DMS79 treated with DMSO at 0.1 percent for 48 hours (cell line): Measurements from ENCODE around the gene ANKRD44.

ENCODE experiments used
- DNase-seq: peaks from one replicate; lab custom pipeline; 2025; lab: John Stamatoyannopoulos, UW

ANKRD44 gene

DNA sequence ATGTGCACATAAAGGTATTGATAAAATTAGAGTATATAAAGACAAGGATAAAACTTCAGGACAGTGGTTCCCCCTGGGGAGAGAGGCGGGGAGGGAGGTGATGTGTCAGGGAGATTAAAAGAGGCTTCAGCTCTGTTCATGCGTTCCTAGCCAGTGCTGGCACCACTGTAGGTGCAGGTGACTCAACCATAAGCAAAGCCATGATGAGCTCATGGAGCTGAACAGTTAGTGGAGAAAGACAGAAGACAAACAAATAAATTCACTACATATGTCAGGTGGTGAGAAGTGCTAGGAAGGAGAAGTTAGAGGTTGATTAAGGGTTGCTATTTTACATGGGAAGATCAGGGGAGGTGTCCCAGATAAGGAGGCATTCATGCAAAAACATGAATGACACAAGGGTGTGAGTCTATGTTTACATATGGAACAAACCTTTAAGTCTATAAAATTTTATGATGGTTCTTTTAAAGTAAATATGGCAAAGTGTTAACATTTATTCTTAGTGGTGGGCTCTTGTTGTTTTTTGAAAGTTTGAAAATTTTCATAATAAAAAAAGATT, 136.0 kb downstream of the ANKRD44 start:
- no peak for DNase-seq

DNA sequence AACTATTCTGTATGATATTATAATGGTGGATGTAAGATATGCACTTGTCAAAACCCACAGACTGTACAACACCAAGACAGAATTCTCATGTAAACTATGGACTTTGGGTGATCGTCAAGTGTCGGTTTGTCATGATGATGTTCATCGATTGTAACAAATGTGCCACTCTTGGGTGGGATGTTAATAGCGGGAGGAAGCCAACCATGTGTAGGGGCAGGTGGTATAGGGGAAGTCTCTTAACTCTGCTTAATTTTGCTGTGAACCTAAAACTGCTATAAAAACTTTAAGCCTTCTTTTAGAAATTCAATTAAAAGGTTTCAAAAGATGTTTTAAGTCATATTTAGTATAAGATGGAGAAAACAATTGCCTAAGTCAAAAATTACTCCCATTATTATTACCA, 139.0 kb downstream of the ANKRD44 start:
- DNase-seq: no peak

- DNase-seq: no peak
These were observed 140.4 kb downstream of the ANKRD44 start for GRCh38 chr2:197170208-197170607.

DNA sequence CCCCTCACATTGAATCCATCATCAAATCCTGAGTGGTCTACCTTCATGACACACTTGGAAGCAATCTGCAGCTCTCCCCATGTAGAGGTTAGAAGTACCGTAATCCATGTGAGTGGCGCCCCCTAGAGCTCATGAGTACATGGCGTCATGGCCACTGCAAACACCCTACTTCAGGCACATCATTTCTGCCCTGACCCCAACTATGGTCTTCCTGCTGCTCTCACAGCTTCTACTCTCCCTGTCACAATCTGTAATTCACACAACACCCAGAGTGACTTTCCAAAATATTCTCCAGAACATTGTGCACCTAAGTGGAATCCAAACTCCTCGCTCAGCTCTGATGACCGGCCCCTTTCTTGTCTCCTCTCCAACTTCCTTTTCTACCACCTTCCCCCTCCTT, 141.9 kb downstream of the ANKRD44 start:
- DNase-seq: no peak

DNA sequence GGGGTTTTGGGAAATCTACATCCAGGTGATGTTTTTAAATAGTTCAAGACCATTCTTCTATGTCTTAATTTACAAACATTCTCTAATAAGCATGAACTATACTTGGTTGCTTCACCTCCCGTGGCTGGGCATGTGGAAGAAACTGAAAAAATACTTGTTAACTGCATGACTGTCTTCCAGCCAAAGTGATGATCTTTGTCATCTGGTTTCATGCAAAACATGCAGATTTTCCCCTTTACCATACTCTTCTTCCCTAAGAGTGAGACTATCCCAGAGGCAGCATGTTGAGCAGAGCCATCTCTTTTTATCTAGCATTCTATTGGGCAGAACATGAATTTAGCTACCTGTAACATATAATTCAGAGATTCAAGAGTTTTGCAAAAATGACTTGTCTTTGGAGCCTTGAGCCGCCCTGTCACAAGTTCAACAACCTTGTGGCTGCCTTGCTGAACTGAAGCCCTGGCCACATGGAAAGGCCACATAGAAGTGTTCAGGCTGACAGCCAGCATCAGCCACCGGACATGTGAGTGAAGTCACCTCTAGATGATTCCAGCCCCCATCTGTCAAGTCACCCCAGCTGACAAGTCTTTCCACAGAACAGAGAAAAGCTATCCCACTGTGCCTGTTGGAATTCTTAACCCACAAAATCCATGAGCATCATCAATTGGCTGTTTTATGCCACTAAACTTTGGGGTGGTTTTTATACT, 142.8 kb downstream of the ANKRD44 start:
- DNase-seq: no peak

DNA sequence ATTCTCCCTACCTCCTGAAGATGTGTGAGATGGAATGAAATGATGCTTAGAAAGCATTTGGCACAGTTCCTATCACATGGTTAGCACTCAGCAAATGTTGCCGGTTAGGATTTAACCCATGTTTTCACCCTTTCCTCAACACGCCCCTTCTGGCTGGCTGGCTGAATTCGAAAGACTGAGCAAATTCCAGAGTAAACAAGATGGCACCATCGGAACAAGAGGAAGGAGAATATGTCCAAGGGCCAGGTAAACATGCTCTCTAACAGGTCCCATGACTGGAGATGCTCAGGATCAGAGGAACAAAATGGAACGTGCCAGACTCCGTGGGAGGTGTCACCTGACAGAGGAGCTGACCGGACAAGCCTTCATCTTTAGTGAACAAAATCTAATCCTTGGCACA, 145.6 kb downstream of the ANKRD44 start:
- no peak for DNase-seq

DNA sequence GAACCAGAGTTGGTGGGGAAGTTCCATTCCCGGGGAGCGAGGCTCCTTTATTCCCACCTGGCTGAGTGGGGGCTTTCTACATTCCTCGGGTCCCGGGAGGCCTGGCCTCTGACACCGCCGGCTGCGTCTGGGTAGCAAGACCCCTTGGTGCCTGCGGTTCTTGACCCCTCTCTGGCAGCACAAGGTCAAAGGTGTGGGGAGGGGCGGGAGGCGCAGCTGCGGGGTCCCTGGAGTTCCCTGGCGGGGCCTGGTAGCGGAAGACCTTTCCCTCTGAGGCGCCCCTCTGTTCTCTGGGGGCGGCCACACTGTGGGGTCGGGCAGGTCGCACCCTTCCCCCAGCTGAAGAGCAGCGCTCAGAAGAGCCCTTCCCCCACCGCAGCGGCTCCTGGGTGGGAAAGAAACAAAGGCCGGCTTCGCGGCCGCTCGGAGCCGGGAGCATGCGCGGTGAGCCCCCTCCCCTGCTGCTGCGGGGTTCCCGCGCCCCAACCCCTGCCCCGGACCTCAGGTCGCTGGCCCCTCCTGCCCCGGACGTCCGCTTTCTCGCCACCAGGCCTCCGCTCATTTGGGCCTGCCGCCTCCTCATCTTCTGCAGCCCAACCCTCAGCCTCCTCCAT, 146.3 kb downstream of the ANKRD44 start:
- DNase-seq: no peak

DNA sequence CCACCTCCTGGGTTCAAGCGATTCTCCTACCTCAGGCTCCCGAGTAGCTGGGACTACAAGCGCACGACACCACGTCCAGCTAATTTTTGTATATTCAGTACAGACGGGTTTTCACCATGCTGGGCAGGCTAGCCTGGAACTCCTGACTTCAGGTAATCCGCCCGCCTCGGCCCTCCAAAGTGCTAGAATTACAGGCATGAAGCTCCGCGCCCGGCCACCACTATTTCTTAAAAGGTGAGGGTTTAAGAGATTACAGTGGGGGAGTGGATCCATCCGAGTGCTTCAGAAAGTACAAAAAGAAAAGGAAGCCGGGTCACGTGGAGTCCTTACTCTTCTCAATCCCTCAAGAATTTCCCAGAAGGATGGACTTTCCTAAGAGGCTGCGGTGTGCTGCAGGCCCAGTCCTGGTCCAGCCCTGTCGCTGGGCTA, 146.9 kb downstream of the ANKRD44 start:
- DNase-seq: no peak

DNA sequence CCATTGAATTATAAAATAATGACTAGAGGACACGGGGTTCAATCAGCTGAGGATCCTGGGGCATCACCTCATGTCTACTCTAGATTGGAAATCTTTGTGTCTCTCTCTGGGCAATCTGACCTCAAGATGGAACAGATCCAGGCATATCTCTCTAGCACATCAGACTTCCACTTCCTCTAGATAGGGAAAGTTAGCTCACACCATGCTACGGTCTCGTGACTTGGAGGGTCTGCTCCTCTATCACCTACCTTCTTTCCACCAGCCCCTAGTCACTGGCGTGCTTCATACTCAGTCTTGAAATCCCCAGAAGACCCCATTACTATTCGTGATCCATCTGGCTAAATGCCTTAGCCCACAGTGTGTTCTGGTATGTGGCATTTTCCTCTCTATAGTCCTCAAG, 148.8 kb downstream of the ANKRD44 start:
- DNase-seq: no peak

DNA sequence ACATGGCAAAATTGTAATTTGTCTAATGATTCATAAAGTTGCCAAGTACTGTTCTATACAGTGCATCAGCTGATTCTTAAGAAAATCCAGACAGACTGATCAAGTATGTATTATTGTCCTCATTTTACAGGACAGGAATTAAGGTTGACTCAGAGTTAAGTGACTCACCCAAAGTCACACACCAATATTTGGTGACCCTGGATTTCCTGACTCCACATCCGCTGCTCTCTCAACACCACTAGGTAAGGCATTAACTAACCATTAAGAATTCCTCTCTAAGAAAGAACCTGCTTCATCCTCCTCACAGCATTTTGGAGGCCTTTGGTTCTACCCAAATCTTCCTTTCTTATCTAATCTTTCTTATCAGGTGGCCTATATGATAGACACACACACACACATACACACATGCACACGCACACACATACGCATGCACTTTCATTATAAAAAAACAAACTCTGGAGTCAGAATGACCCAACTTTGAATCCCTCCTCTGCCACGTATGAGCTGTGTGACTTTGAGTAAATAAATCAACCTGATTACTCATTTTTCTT, 150.8 kb downstream of the ANKRD44 start:
- no peak for DNase-seq

DNA sequence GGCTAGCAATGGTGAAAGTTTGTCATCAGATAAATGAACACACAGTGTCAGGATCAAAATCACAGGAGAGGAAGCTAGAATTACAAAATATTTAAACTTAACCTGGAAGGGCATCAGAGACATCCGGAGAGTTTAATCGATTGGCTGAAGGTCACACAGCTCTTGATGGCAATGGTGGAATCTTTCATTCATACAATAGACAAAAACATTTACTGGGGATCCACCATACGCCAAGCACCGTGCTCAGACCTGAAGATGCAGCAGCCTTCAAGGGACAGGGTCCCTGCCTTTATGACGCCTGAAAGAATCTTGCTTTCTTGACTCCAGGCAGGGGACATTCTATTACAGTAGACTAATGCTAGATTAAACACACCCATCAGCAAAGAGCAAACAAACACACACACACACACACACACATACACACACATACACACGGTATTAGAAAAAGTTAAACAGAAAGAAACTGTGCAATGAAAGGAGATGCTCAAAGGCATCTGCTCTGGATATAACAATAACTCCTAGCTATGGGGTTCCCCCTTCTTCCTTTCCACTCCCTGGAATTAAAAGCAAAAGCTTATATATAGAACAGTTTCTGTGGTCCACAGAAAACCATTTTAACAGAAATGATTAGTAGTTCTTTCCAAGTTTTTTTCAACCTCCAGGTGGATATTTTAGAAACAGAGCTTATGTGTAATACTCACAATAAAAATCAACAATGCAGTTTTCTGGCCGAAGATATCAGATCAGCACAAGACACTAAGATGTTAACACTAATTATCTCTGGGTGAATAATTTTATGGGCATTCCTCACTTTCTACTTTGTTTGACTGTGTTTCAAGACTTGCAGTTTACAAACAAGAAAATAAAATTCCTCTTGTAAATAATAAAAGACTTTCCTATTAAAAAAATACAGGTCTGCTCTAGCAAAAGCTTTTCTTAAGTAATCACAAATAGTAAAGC, 151.7 kb downstream of the ANKRD44 start:
- DNase-seq: no peak

- no peak for DNase-seq
These were observed 152.6 kb downstream of the ANKRD44 start for GRCh38 chr2:197157879-197158537.

DNA sequence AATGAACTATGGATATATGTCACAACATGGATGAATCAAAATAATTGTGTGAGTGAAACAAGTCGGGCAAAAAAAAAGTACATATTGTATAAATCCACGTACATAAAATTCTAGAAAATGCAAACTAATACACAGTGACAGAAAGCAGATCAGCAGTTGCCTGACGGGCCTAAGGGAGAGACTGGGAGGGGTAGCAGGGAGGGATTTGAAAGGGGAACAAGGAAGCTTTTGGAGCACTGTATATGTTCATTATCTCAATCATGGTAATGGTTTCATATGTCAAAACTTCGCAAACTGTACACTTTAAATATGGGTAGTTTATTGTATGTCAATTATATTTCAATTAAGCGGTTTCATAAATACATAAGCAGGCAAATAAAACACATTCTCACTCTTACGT, 153.8 kb downstream of the ANKRD44 start:
- no peak for DNase-seq

DNA sequence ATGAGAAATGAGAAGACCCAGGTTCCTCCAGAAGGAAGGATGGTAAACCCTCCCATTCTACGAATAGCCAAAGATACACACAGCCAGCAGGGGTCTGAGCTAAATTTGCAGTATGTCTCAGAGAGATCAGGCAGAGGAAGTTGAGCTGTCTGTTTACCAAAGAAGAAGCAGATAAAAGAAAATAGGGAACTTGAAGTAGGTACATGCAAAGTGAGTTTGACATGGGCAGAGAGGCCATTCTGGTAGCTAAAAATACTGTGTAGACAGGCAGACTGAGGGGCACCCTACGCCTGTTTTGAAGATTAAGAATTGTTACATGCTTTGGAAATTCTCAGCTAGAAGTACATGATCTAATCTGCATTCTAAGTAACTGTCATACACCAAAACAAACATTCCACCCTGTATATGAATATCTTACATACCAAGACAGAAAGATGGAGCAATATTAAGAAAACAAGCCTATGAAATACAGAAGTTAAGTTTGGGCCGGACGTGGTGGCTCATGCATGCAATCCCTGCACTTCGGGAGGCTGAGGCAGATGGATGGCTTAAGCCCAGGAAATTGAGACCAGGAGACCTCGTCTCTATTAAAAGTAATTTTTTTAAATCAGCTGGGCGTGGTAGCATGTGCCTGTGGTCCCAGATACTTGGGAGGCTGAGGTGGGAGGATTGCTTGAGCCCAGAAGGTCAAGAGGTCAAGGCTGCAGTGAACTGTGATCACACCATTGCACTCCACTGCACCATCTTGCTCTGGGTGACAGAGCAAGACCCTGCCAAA, 157.9 kb downstream of the ANKRD44 start:
- no peak for DNase-seq

- DNase-seq: no peak
These were observed 161.0 kb downstream of the ANKRD44 start for GRCh38 chr2:197149546-197149945.

GRCh38 chr2:197148401-197148800, 162.2 kb downstream of the ANKRD44 start:
- DNase-seq: no peak

DNA sequence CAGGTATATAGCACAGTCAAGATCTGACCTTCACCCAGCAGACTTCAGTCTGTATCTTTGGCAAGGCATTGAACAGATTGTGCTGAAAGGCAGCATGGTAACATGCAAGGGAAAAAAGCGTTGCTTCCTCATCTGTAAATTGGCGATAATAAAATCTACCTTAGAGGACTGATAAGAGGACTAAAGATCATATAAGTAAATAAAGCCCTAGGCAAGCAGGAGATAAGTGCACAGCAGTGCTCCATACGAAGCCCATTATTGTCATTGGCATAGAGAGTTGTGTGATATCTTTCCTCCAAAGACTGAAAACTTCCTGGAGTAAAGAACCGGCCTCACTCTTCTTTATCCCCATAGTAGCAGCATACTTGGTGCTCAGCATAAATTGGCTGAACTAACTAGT, 162.6 kb downstream of the ANKRD44 start:
- no peak for DNase-seq

DNA sequence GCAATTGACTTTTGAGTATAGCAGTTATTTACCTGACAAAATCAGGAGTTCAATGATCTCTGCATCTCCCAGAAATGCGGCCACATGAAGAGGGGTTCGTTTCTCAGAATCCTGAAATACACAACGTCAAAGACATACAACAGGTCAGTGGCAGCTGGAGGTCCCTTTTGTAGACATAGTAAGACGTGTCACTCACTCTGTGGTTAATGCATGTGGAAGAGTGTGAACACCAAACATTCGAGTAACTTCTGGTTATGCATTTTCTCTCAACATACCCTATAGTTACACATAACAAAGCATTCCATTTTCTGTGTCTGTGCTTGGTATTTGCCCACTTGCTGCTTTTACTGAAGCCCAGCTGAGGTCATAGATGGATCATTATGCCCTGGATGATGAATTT, 163.6 kb downstream of the ANKRD44 start:
- DNase-seq: no peak

DNA sequence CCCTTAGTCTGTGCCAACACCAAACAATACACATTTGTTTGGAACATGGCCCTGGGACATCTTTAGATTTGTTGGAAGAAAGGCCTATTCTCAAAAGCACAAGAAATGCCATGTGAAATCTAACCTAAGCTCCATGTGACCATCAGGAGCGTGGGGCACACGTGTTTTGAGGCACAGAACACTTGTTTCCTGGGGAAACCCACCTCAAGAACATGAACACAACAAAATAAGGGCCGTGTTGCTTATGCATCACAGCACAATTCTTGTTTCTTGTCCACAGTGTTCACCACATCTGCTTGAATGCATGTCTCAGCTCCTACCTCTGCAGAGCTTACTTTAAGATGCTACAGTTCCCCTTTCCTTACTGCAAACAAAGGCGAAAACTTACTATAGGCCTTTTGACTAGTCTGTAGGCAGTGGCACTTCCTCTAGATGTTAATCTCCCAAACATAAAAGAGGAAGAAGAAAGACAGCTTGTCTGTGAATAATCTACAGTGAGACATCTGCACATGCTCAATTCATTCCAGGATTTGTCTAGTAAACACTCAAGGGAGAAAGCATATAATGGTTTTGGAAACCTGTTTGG, 165.0 kb downstream of the ANKRD44 start:
- peak; percentile 13 for DNase-seq

DNA sequence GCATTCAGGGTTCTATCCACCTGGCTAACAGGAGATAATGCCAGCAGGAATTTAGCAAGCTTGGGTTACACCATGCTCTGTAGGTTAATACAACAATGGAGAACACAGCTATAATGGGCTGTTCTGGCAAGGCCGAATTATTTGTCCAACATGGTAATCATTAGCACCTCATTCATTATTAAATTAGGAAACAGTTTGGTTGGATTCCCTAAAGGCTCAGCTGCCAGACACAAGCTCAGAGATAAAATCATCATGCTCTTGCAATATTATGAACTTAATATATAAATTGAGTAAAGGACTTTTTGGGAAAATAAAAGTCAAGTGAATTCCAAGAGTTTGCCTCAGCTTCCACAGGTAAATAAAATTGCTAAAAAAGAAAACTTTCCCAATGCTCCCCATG, 166.4 kb downstream of the ANKRD44 start:
- DNase-seq: no peak
